Activated CD4-positive, alpha-beta T cell treated with anti-CD3 and anti-CD28 coated beads for 36 hours (primary cell): ENCODE results near the gene EIPR1. TPM values are rescaled to one million over a fixed set of nuclear protein-coding genes. Genes with fewer than 3 reads are reported as not detected.

ENCODE experiments used
- ATAC-seq: fragments of 200-7000 bp; cut with Tn5 transposase; one replicate; pipeline ENCODE4 v1.10.0; 2021; ENCODE audit warnings: mild to moderate bottlenecking, moderate library complexity
- CTCF ChIA-PET: fragments of 350-600 bp; sonication (Branson Sonifier 250); formaldehyde crosslinking; loops from one replicate; lab custom pipeline; 2021; ENCODE audit warnings: antibody characterized with exemption; lab: Charles Lee
- POLR2A ChIA-PET: fragments of 350-600 bp; sonication (Branson Sonifier 250); formaldehyde crosslinking; loops from one replicate; lab custom pipeline; 2021; ENCODE audit warnings: antibody characterized with exemption, inconsistent platforms; lab: Charles Lee
- DNase-seq: peaks from one replicate; pipeline ENCODE4 v3.0.0-alpha.2; 2020
- H3K27ac Mint-ChIP-seq: one replicate; pipeline ENCODE4 v1.8.0; 2021; ENCODE audit warnings: mixed read lengths
- H3K27me3 Mint-ChIP-seq: one replicate; pipeline ENCODE4 v1.8.0; 2021; ENCODE audit warnings: mixed read lengths
- H3K36me3 Mint-ChIP-seq: one replicate; pipeline ENCODE4 v1.8.0; 2021; ENCODE audit warnings: low read depth, mixed read lengths
- H3K4me1 Mint-ChIP-seq: one replicate; pipeline ENCODE4 v1.8.0; 2021; ENCODE audit warnings: mixed read lengths
- H3K4me3 Mint-ChIP-seq: one replicate; pipeline ENCODE4 v1.8.0; 2021; ENCODE audit warnings: mild to moderate bottlenecking, moderate library complexity, mixed read lengths
- H3K9me3 Mint-ChIP-seq: one replicate; pipeline ENCODE4 v1.8.0; 2021; ENCODE audit warnings: low read depth, mixed read lengths
- intact Hi-C, 2 experiments: fragments of 100-400 bp; cut with DNase I in 1 of 2; cut with micrococcal nuclease in 1 of 2; formaldehyde crosslinking; loops; one replicate each; pipeline versions ENCODE4 v1.14.2 to v1.15.1; 2022 to 2024; cut with DNase I, micrococcal nuclease
- total RNA-seq, 2 experiments: library from RNA; stranded (reverse); gene quantifications; one replicate each; pipeline ENCODE4 v1.2.3, GENCODE V29; 2021

The EIPR1 gene
- total RNA-seq, 2 experiments from 2014 or later, result 38.6 to 58.2 TPM

- ATAC-seq (no peak), DNase-seq (no peak)
- CTCF ChIA-PET, result no interaction called here
- no peak overlapping the region for H3K27ac Mint-ChIP-seq
- intact Hi-C loops, result no loop called here
- POLR2A ChIA-PET, result no interaction called here
- no peaks in the 10 kb centered on the region for H3K4me1 Mint-ChIP-seq
- H3K27me3 Mint-ChIP-seq, result no peaks in the 10 kb centered on the region
- peaks cover 30% of the 10 kb centered on the region for H3K36me3 Mint-ChIP-seq
- H3K9me3 Mint-ChIP-seq, result no peaks in the 10 kb centered on the region
- no peak overlapping the region for H3K4me3 Mint-ChIP-seq
Measured at GRCh38 chr2:3336844-3337243, 40.8 kb downstream of the EIPR1 start.

- peaks cover 40% of the 10 kb centered on the region for H3K36me3 Mint-ChIP-seq
Measured at GRCh38 chr2:3334392-3335345, 42.9 kb downstream of the EIPR1 start.

DNA sequence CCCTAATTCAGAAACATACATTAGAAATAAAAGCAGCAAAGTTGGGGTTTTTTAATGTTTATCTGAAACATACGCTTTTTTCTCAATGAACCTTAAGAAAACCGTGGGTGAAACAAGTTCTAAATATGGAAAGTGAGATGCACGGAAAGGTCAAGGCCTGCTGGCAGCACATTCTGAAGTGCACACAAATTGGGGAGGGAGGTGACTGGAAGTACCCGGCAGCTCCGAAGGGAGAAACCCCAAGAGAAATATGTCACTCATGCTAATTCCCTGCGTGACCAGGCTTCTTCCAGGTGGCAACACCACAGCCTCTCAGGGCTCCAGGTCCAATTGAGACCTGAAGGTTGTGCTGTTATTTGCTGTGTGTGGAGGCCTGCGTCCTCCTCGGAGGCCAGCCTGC, 45.5 kb downstream of the EIPR1 start:
- ATAC-seq, result no peak
- peaks cover 37% of the 10 kb centered on the region for H3K36me3 Mint-ChIP-seq
- peaks cover 3% of the 10 kb centered on the region for H3K9me3 Mint-ChIP-seq
- intact Hi-C loops, result no loop called here
- ChIA-PET POLR2A (no interaction called here), CTCF (interaction anchor here (0.6 kb wide), 1 partner anchor 429 kb away, joined by 3 read pairs; no protein-coding TSS in a partner anchor)
- DNase-seq, result no peak
- no peaks in the 10 kb centered on the region for H3K27me3 Mint-ChIP-seq
- no peak overlapping the region for H3K27ac Mint-ChIP-seq
- no peaks in the 10 kb centered on the region for H3K4me1 Mint-ChIP-seq
- no peak overlapping the region for H3K4me3 Mint-ChIP-seq

More at GRCh38 chr2:3334392-3335345, 42.9 kb downstream of the EIPR1 start:
- Mint-ChIP-seq H3K4me1 (no peaks in the 10 kb centered on the region), H3K27me3 (no peaks in the 10 kb centered on the region), H3K4me3 (no peak overlapping the region), H3K27ac (no peak overlapping the region), H3K9me3 (peaks cover 3% of the 10 kb centered on the region)
- DNase-seq (no peak), ATAC-seq (no peak)
- POLR2A ChIA-PET, result no interaction called here
- intact Hi-C loops, result no loop called here
- CTCF ChIA-PET, result interaction anchor here (0.6 kb wide), 1 partner anchor 246 kb away, joined by 3 read pairs; no protein-coding TSS in a partner anchor

GRCh38 chr2:3329491-3329890, 48.1 kb downstream of the EIPR1 start:
- no peak overlapping the region for H3K4me3 Mint-ChIP-seq
- H3K36me3 Mint-ChIP-seq, result peaks cover 29% of the 10 kb centered on the region
- H3K4me1 Mint-ChIP-seq, result no peaks in the 10 kb centered on the region
- CTCF ChIA-PET, result no interaction called here
- DNase-seq, result no peak
- intact Hi-C loops, result no loop called here
- H3K9me3 Mint-ChIP-seq, result peaks cover 3% of the 10 kb centered on the region
- no peak for ATAC-seq
- POLR2A ChIA-PET, result no interaction called here
- H3K27ac Mint-ChIP-seq, result no peak overlapping the region
- no peaks in the 10 kb centered on the region for H3K27me3 Mint-ChIP-seq

DNA sequence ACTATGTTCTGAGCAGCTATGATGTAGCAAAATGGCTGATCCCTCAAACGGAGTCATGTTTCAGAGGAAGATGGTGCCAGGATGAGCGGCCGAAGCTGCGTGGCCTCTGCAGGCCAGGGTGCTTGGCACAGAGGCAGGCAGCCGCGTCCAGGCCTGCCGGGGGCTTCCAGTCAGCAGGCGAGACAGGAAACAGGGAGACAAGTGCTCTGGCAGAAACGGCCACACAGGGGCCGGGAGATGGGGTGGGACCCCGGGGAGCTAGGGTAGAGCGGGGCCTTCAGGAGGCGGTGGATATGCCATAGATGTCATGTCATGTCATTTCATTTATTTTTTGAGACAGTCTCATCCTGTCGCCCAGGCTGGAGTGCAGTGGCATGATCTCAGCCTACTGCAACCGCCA, 50.7 kb downstream of the EIPR1 start:
- peak overlapping the region; percentile 35 for H3K27ac Mint-ChIP-seq
- H3K36me3 Mint-ChIP-seq, result peaks cover 19% of the 10 kb centered on the region
- ATAC-seq (no peak), DNase-seq (no peak)
- H3K27me3 Mint-ChIP-seq, result no peaks in the 10 kb centered on the region
- CTCF ChIA-PET, result no interaction called here
- intact Hi-C loops, result no loop called here
- H3K9me3 Mint-ChIP-seq, result peaks cover 3% of the 10 kb centered on the region
- H3K4me3 Mint-ChIP-seq, result no peak overlapping the region
- POLR2A ChIA-PET, result no interaction called here
- H3K4me1 Mint-ChIP-seq, result no peaks in the 10 kb centered on the region

GRCh38 chr2:3326182-3326537, 51.5 kb downstream of the EIPR1 start:
- ATAC-seq, result no peak
- DNase-seq, result no peak
- Mint-ChIP-seq H3K27me3 (no peaks in the 10 kb centered on the region), H3K27ac (no peak overlapping the region), H3K9me3 (peaks cover 3% of the 10 kb centered on the region), H3K4me3 (no peak overlapping the region), H3K36me3 (peaks cover 19% of the 10 kb centered on the region), H3K4me1 (no peaks in the 10 kb centered on the region)
- ChIA-PET CTCF (no interaction called here), POLR2A (no interaction called here)
- intact Hi-C loops, result no loop called here

- H3K27me3 Mint-ChIP-seq, result no peaks in the 10 kb centered on the region
- ChIA-PET POLR2A (no interaction called here), CTCF (no interaction called here)
- no peaks in the 10 kb centered on the region for H3K4me1 Mint-ChIP-seq
- peaks cover 13% of the 10 kb centered on the region for H3K36me3 Mint-ChIP-seq
- ATAC-seq (no peak), DNase-seq (no peak)
- no peaks in the 10 kb centered on the region for H3K9me3 Mint-ChIP-seq
- H3K4me3 Mint-ChIP-seq, result no peak overlapping the region
- H3K27ac Mint-ChIP-seq, result no peak overlapping the region
- intact Hi-C loops, result no loop called here
Measured at GRCh38 chr2:3325458-3326181, 52.0 kb downstream of the EIPR1 start.

DNA sequence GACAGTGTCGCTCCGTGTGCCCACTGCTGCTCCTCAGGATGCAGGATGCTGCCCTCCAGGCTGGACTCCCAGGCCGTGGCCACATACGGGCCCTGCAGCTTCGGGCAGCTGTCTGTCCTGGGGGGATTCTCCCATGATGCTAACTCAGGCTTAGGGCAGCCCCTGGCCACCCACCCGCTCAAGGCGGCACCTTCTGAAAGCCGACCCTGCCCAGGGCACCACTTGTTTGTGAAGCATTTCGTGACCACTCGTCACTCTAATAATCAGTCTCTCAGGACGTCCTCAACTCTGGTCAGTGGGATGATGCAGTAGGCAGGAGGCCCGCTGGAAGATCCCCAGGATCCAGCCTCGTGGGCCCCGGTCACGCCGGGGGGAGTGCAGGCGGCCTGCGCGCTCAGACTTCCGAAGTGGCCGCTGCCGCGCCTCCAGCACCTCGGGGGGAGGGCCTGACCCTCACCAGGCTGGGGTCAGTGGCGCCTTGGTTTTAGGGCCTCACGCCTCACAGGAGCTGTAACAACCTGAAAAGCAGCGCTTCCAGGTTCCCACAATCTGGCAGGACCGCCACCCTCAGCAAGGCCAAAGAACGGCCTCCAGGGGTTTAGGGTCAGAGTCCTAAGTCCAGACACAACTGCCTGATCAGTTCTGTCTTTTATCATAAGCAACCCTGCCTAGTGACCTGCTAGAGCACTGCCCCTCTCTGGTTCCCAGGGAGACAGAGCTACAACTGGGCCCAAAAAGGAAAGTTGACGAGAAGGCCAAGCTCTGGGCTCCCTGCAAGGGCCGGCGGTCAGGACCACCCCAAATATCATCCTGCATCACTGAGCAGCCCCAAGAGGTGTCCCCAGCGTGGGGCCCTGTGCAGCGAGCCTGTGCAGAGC, 53.0 kb downstream of the EIPR1 start:
- Mint-ChIP-seq H3K36me3 (peaks cover 11% of the 10 kb centered on the region), H3K4me1 (no peaks in the 10 kb centered on the region), H3K27ac (no peak overlapping the region), H3K27me3 (no peaks in the 10 kb centered on the region), H3K9me3 (no peaks in the 10 kb centered on the region), H3K4me3 (no peak overlapping the region)
- ChIA-PET POLR2A (no interaction called here), CTCF (no interaction called here)
- intact Hi-C loops, result no loop called here
- DNase-seq, result no peak
- no peak for ATAC-seq

DNA sequence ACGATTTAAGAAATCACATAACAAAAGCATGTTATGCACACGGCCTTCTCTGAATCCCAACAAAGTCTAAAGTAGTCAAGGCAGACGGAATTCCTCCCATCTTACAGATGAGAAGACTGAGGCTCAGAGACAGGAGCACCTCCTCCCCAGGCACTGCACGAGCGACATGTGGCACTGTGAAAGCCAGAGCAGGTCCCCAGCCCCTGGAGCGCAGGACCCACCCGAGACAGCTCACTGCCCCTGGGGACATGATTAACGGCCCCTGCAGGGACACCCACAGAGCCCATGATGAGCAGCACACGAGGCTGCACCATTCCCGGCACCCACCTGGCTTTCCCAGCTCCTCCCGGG, 53.6 kb downstream of the EIPR1 start:
- no peak for DNase-seq
- ATAC-seq, result no peak
- no peak overlapping the region for H3K4me3 Mint-ChIP-seq
- intact Hi-C loops, result no loop called here
- ChIA-PET CTCF (no interaction called here), POLR2A (no interaction called here)
- no peaks in the 10 kb centered on the region for H3K4me1 Mint-ChIP-seq
- H3K9me3 Mint-ChIP-seq, result no peaks in the 10 kb centered on the region
- peaks cover 14% of the 10 kb centered on the region for H3K36me3 Mint-ChIP-seq
- H3K27ac Mint-ChIP-seq, result no peak overlapping the region
- H3K27me3 Mint-ChIP-seq, result no peaks in the 10 kb centered on the region

- Mint-ChIP-seq H3K9me3 (no peaks in the 10 kb centered on the region), H3K27me3 (no peaks in the 10 kb centered on the region), H3K27ac (no peak overlapping the region), H3K4me3 (no peak overlapping the region), H3K4me1 (no peaks in the 10 kb centered on the region), H3K36me3 (peaks cover 17% of the 10 kb centered on the region)
- ChIA-PET POLR2A (no interaction called here), CTCF (no interaction called here)
- DNase-seq (no peak), ATAC-seq (no peak)
- intact Hi-C loops, result no loop called here
Measured at GRCh38 chr2:3323360-3324035, 54.1 kb downstream of the EIPR1 start.
